ENCODE results near the gene SEPTIN5. TPM values are rescaled to one million over a fixed set of nuclear protein-coding genes. Genes with fewer than 3 reads are reported as not detected.

The SEPTIN5 gene
- total and polyA plus RNA-seq, 9 of the 15 experiments (the other 6 are each of a cell fraction or from before 2014, with no cell fraction given), result 0.03 to 195 (median 119) TPM

- no peak for TF ChIP-seq ZNF431 (CRISPR knock-in tag; IDR thresholded peaks at IDR 0.05)
- no peak for TF ChIP-seq ZC3H4 (CRISPR knock-in tag; IDR thresholded peaks at IDR 0.05; ENCODE audit: borderline replicate concordance)
- no peak for TF ChIP-seq TAL1 (IDR thresholded peaks at IDR 0.05)
- TF ChIP-seq DDX20 (tag; IDR thresholded peaks at IDR 0.05; ENCODE audit: low read depth), result no peak
- no peak for TF ChIP-seq L3MBTL2 (IDR thresholded peaks at IDR 0.05)
- TF ChIP-seq MAFG (tag; conservative IDR thresholded peaks at IDR 0.05), result no peak
- no peak for TF ChIP-seq ERF (CRISPR knock-in tag; IDR thresholded peaks at IDR 0.05)
- TF ChIP-seq JUN (IDR thresholded peaks at IDR 0.05; ENCODE audit: borderline replicate concordance, low read depth, low read length), result no peak
- no peak for TF ChIP-seq JUN (CRISPR knock-in tag; IDR thresholded peaks at IDR 0.05; ENCODE audit: borderline replicate concordance)
- no peak for TF ChIP-seq ELF4 (CRISPR knock-in tag; IDR thresholded peaks at IDR 0.05)
- no peak for TF ChIP-seq STAG1 (CRISPR knock-in tag; IDR thresholded peaks at IDR 0.05; ENCODE audit: borderline replicate concordance)
- no peak for TF ChIP-seq ZNF354B (CRISPR knock-in tag; IDR thresholded peaks at IDR 0.05)
- TF ChIP-seq NR1H2 (CRISPR knock-in tag; IDR thresholded peaks at IDR 0.05), result no peak
- no peak for TF ChIP-seq TCF3 (CRISPR knock-in tag; IDR thresholded peaks at IDR 0.05)
- no peak for TF ChIP-seq PHTF2 (CRISPR knock-in tag; IDR thresholded peaks at IDR 0.05)
- no peak for TF ChIP-seq PTTG1 (tag; IDR thresholded peaks at IDR 0.05; ENCODE audit: low read depth)
- no peak for TF ChIP-seq SIN3B (IDR thresholded peaks at IDR 0.05; ENCODE audit: low read depth)
- TF ChIP-seq MBD1 (CRISPR knock-in tag; IDR thresholded peaks at IDR 0.05), result no peak
- no peak for TF ChIP-seq ELK3 (CRISPR knock-in tag; IDR thresholded peaks at IDR 0.05)
- TF ChIP-seq CUX1 (CRISPR knock-in tag; IDR thresholded peaks at IDR 0.05), result no peak
- no peak for TF ChIP-seq CBX5 (IDR thresholded peaks at IDR 0.05; ENCODE audit: borderline replicate concordance, low read depth)
- TF ChIP-seq ZNF224 (CRISPR knock-in tag; IDR thresholded peaks at IDR 0.05), result no peak
- no peak for TF ChIP-seq NONO (IDR thresholded peaks at IDR 0.05; ENCODE audit: low read depth in 2 of 2, low read length in 1 of 2)
Measured at GRCh38 chr22:19724927-19725661, 10.8 kb downstream of the SEPTIN5 start (continued).
